Keratinocyte (primary cell): ENCODE results near the gene GALNT2. TPM values are rescaled to one million over a fixed set of nuclear protein-coding genes. Genes with fewer than 3 reads are reported as not detected.

ENCODE experiments used
- DNase-seq: peaks from one replicate; pipeline ENCODE4 v3.0.0-alpha.2; 2011; ENCODE audit warnings: low read depth, missing footprints, low spot score
- FAIRE-seq: peaks from 2 replicates; lab custom pipeline; 2011; peaks lifted over from hg19 to GRCh38; lab: Jason Lieb, UNC
- H2AFZ ChIP-seq: 2 replicates; pipeline ENCODE4 v1.6.0; 2012; ENCODE audit warnings: low read length, control low read depth, inconsistent platforms; ENCODE audit not compliant: control insufficient read depth
- H3K27ac ChIP-seq: 2 replicates; pipeline ENCODE4 v1.5.1; 2011; ENCODE audit warnings: low read length; ENCODE audit not compliant: control insufficient read depth, insufficient read depth
- H3K27me3 ChIP-seq: 3 replicates; pipeline ENCODE4 v1.6.0; 2011; ENCODE audit warnings: low read length; ENCODE audit not compliant: control insufficient read depth, insufficient read depth; ENCODE audit errors: extremely low read depth
- H3K36me3 ChIP-seq, 2 experiments: 2 replicates in 1 of 2; 3 replicates in 1 of 2; pipeline ENCODE4 v1.5.1; 2011; ENCODE audit warnings: low read length in 2 of 2, mild to moderate bottlenecking in 1 of 2; ENCODE audit not compliant: control insufficient read depth in 2 of 2, insufficient read depth in 2 of 2; ENCODE audit errors: extremely low read depth in 1 of 2
- H3K4me1 ChIP-seq: 3 replicates; pipeline ENCODE4 v1.5.1; 2011; ENCODE audit warnings: low read length; ENCODE audit not compliant: control insufficient read depth, insufficient read depth; ENCODE audit errors: extremely low read depth
- H3K4me2 ChIP-seq: 3 replicates; pipeline ENCODE4 v1.6.0; 2011; ENCODE audit warnings: low read depth, low read length; ENCODE audit not compliant: control insufficient read depth, insufficient read depth; ENCODE audit errors: extremely low read depth
- H3K4me3 ChIP-seq, 3 experiments: fragments of 200-600 bp in 1 of 3; sonication (generic) in 1 of 3; 2 replicates in 2 of 3; 3 replicates in 1 of 3; pipeline ENCODE4 v1.5.1; 2011 to 2016; ENCODE audit warnings: low read length in 3 of 3, mild to moderate bottlenecking in 3 of 3, control low read depth in 2 of 3, inconsistent platforms in 1 of 3, low read depth in 1 of 3, mixed read lengths in 1 of 3, mixed run types in 1 of 3, moderate library complexity in 1 of 3; ENCODE audit not compliant: control insufficient read depth in 2 of 3, insufficient read depth in 2 of 3; ENCODE audit errors: extremely low read depth in 1 of 3
- H3K79me2 ChIP-seq: 2 replicates; pipeline ENCODE4 v1.6.0; 2012; ENCODE audit warnings: low read length; ENCODE audit not compliant: control insufficient read depth, insufficient read depth
- H3K9ac ChIP-seq: 3 replicates; pipeline ENCODE4 v1.6.0; 2011; ENCODE audit warnings: low read length; ENCODE audit not compliant: control insufficient read depth, insufficient read depth; ENCODE audit errors: extremely low read depth
- H3K9me1 ChIP-seq: 3 replicates; pipeline ENCODE4 v1.6.0; 2011; ENCODE audit warnings: low read length; ENCODE audit not compliant: control insufficient read depth, insufficient read depth; ENCODE audit errors: extremely low read depth
- H3K9me3 ChIP-seq: 2 replicates; pipeline ENCODE4 v1.5.1; 2012; ENCODE audit warnings: low read depth, low read length; ENCODE audit not compliant: control insufficient read depth
- H4K20me1 ChIP-seq: 3 replicates; pipeline ENCODE4 v1.6.0; 2011; ENCODE audit warnings: low read length; ENCODE audit not compliant: control insufficient read depth, insufficient read depth; ENCODE audit errors: extremely low read depth
- EZH2 ChIP-seq: IDR thresholded peaks from one replicate; pipeline ENCODE4 v1.6.1; 2012; ENCODE audit warnings: inconsistent platforms, mild to moderate bottlenecking, low read length, moderate library complexity
- dilution Hi-C: fragments of 300-500 bp; cut with MboI; formaldehyde crosslinking; loops from one replicate; pipeline ENCODE4 v1.7.0; 2020; ENCODE audit warnings: low sequenced_read_pairs; ENCODE audit not compliant: extremely low pct_ligation_motif_present
- polyA plus RNA-seq, 5 experiments: library from polyadenylated mRNA; depleted of rRNA in 3 of 5; stranded (reverse) in 3 of 5; stranded (forward) in 1 of 5; unstranded in 1 of 5; fragments of >200 nt; gene quantifications; 1 replicate in 1 of 5; 2 replicates in 3 of 5; 3 replicates in 1 of 5; pipeline versions ENCODE4 v1.2.1 to v1.2.3, GENCODE V29; 2011 to 2012; ENCODE audit warnings: missing spikeins in 2 of 5, low read depth in 1 of 5, low replicate concordance in 1 of 5
- TF ChIP-seq, protein P1 (sequence below), 3 experiments: IDR thresholded peaks in 1 of 3; conservative IDR thresholded peaks in 1 of 3; optimal IDR thresholded peaks in 1 of 3; 2 replicates in 2 of 3; 3 replicates in 1 of 3; pipeline versions ENCODE3 to v1.5.1; 2011; ENCODE audit warnings: low read length in 3 of 3, mild to moderate bottlenecking in 3 of 3, moderate library complexity in 2 of 3, control low read depth in 1 of 3, inconsistent platforms in 1 of 3; ENCODE audit not compliant: insufficient read depth in 2 of 3; ENCODE audit errors: extremely low read depth in 1 of 3

GALNT2 gene
- polyA plus RNA-seq, 1 donor (not counting 4 experiments of a cell fraction or from before 2014, with no cell fraction given), result 61.7 TPM

DNA sequence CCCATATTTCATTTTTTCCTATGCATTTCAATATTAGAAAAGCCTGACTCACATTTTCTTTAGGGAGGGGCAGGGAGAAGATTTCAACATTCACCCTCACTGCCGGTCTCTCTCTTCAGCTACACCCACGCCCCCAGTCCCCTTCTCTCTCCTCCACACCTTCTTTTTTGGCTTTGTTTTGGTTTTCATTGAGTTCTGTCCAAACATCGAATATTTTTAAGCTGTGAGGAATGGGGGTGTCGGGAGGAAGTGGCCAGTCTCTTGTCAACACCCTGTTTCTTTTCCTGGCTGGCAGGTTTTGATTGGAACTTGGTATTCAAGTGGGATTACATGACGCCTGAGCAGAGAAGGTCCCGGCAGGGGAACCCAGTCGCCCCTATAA, 181.8 kb downstream of the GALNT2 start:
- DNase-seq (no peak), FAIRE-seq (no peak)
- Histone ChIP-seq H4K20me1 (peaks cover 7% of the 10 kb centered on the region), H3K79me2 (no peaks in the 10 kb centered on the region), H3K4me3 (no peak overlapping the region), H3K4me1 (peaks cover 4% of the 10 kb centered on the region), H3K27me3 (no peaks in the 10 kb centered on the region), H3K9me1 (peaks cover under 1% of the 10 kb centered on the region), H3K36me3 (peaks cover 28 to 49% of the 10 kb centered on the region in 2 experiments), H2AFZ (no peak overlapping the region), H3K9ac (no peak overlapping the region), H3K9me3 (no peaks in the 10 kb centered on the region), H3K27ac (no peak overlapping the region), H3K4me2 (no peak overlapping the region)
- TF ChIP-seq EZH2, result no peak
- TF ChIP-seq, protein P1, sequence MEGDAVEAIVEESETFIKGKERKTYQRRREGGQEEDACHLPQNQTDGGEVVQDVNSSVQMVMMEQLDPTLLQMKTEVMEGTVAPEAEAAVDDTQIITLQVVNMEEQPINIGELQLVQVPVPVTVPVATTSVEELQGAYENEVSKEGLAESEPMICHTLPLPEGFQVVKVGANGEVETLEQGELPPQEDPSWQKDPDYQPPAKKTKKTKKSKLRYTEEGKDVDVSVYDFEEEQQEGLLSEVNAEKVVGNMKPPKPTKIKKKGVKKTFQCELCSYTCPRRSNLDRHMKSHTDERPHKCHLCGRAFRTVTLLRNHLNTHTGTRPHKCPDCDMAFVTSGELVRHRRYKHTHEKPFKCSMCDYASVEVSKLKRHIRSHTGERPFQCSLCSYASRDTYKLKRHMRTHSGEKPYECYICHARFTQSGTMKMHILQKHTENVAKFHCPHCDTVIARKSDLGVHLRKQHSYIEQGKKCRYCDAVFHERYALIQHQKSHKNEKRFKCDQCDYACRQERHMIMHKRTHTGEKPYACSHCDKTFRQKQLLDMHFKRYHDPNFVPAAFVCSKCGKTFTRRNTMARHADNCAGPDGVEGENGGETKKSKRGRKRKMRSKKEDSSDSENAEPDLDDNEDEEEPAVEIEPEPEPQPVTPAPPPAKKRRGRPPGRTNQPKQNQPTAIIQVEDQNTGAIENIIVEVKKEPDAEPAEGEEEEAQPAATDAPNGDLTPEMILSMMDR (optimal IDR thresholded peaks at IDR 0.05 in 1 of 3, IDR thresholded peaks at IDR 0.05 in 1 of 3, conservative IDR thresholded peaks at IDR 0.05 in 1 of 3; ENCODE audit: extremely low read depth in 1 of 3, insufficient read depth in 2 of 3, low read length in 3 of 3), result no peak
- dilution Hi-C loops, result no loop called here

DNA sequence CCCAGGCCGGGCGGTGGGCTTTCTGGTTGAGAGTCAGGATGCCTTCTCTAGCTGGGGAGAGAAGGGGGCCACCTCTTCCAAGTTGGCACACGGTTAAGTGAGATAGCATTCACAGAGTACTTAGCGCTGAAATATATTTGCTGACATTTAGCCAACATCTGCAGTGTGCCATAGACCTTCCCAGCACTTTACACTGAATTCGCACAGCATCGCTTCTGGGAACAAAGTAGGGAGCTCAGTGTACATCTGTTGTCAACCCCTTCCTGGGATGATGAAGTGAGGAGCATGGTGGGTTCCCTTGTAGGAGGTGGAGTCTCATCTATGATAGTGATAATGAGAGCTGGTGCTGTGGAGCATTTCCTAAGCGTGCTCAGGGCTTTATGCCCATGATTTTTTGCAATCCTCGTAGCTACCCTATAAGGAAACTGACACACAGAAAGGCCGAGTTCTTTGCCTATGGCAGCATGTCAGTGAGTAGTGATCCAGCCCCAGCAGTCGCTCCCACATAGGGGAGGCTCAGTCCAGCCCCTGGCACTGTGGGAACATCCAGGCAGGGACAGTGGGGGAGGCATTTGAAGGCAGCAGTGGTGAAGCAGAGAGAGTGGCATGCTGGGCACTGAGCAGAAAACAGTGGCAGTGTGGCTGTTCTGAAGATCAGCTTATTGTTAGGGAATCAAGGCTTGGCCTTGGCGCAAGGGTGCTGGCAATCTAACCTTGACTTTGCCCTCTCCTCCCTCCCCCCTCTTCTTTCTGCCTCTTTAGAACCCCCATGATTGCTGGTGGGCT, 182.8 kb downstream of the GALNT2 start:
- Histone ChIP-seq H3K9me3 (no peaks in the 10 kb centered on the region), H3K9ac (no peak overlapping the region), H3K9me1 (no peaks in the 10 kb centered on the region), H3K36me3 (peaks cover 32 to 46% of the 10 kb centered on the region in 2 experiments), H3K27ac (no peak overlapping the region), H3K27me3 (no peaks in the 10 kb centered on the region), H3K4me3 (no peak overlapping the region), H2AFZ (no peak overlapping the region), H3K79me2 (no peaks in the 10 kb centered on the region), H3K4me2 (no peak overlapping the region), H3K4me1 (no peaks in the 10 kb centered on the region), H4K20me1 (peaks cover 4% of the 10 kb centered on the region)
- FAIRE-seq (no peak), DNase-seq (no peak)
- dilution Hi-C loops, result no loop called here
- no peak for TF ChIP-seq EZH2
- TF ChIP-seq, protein P1 (optimal IDR thresholded peaks at IDR 0.05 in 1 of 3, IDR thresholded peaks at IDR 0.05 in 1 of 3, conservative IDR thresholded peaks at IDR 0.05 in 1 of 3; ENCODE audit: extremely low read depth in 1 of 3, insufficient read depth in 2 of 3, low read length in 3 of 3), result no peak
